GM12878 (cell line): ENCODE measurements around the gene INHBC. TPM values are rescaled to one million over a fixed set of nuclear protein-coding genes. Genes with fewer than 3 reads are reported as not detected.

Source experiments
- ATAC-seq: fragments of 200-7000 bp; cut with Tn5 transposase; 3 replicates; pipeline ENCODE4 v1.9.1; 2020; ENCODE audit warnings: mild to moderate bottlenecking, moderate library complexity
- BruUV-seq: library from RNA; stranded (reverse); fragments of 400-500 nt; replicated peaks from 2 replicates; lab custom pipeline; 2021; lab: Mats Ljungman, UMichigan
- CTCF ChIA-PET: fragments of 300-600 bp; sonication (Branson Sonifier 250); formaldehyde crosslinking; extraction: SDS; loops from one replicate; lab custom pipeline; 2021; ENCODE audit warnings: inconsistent platforms; lab: Yijun Ruan, JAX
- POLR2A ChIA-PET: fragments of 350-600 bp; formaldehyde crosslinking; extraction: SDS; loops from one replicate; lab custom pipeline; 2021; ENCODE audit warnings: inconsistent platforms; lab: Charles Lee
- RAD21 ChIA-PET: fragments of 300-600 bp; sonication (Branson Sonifier 250); formaldehyde crosslinking; loops from one replicate; lab custom pipeline; 2023; ENCODE audit warnings: antibody characterized with exemption; ENCODE audit not compliant: unreplicated experiment; lab: Charles Lee
- SMC1A ChIA-PET: fragments of 300-600 bp; sonication (Branson Sonifier 250); formaldehyde crosslinking; loops from one replicate; lab custom pipeline; 2023; ENCODE audit not compliant: unreplicated experiment, uncharacterized antibody; lab: Charles Lee
- DNase-seq: peaks from one replicate; pipeline ENCODE4 v3.0.0-alpha.2; 2011; ENCODE audit warnings: low read depth, low spot score
- FAIRE-seq: peaks from 3 replicates; lab custom pipeline; 2011; peaks lifted over from hg19 to GRCh38; lab: Jason Lieb, UNC
- H2AFZ ChIP-seq: 2 replicates; pipeline ENCODE4 v1.6.0; 2011; ENCODE audit warnings: low read depth, low read length, control low read depth; ENCODE audit not compliant: control insufficient read depth
- H3K27ac ChIP-seq: 2 replicates; pipeline ENCODE4 v1.5.1; 2011; ENCODE audit warnings: control low read depth; ENCODE audit not compliant: control insufficient read depth, insufficient read depth
- H3K27me3 ChIP-seq, 2 experiments: replicated peaks in 1 of 2; 2 replicates each; pipeline versions ENCODE4 v1.6.0 to v1.6.1; 2011; ENCODE audit warnings: low read length in 1 of 2; ENCODE audit not compliant: control insufficient read depth in 2 of 2, insufficient read depth in 2 of 2
- H3K36me3 ChIP-seq, 2 experiments: 2 replicates each; pipeline ENCODE4 v1.5.1; 2011; ENCODE audit warnings: low read length in 1 of 2; ENCODE audit not compliant: control insufficient read depth in 2 of 2, insufficient read depth in 2 of 2
- H3K4me1 ChIP-seq: 2 replicates; pipeline ENCODE4 v1.6.1; 2011; ENCODE audit warnings: mild to moderate bottlenecking, low read length, moderate library complexity, mixed read lengths; ENCODE audit not compliant: control insufficient read depth, insufficient read depth
- H3K4me2 ChIP-seq: 2 replicates; pipeline ENCODE4 v1.6.0; 2011; ENCODE audit warnings: control low read depth; ENCODE audit not compliant: control insufficient read depth, insufficient read depth
- H3K4me3 ChIP-seq: fragments of 200-600 bp; sonication (generic); 2 replicates; pipeline ENCODE4 v1.5.1; 2016
- H3K79me2 ChIP-seq: 2 replicates; pipeline ENCODE4 v1.6.0; 2011; ENCODE audit warnings: low read length; ENCODE audit not compliant: control insufficient read depth, insufficient read depth
- H3K9ac ChIP-seq: 2 replicates; pipeline ENCODE4 v1.8.0; 2011; ENCODE audit warnings: low read length, control low read depth, mixed read lengths; ENCODE audit not compliant: control insufficient read depth, insufficient read depth
- H3K9me3 ChIP-seq: replicated peaks from 3 replicates; pipeline ENCODE4 v1.5.1; 2011; ENCODE audit warnings: mild to moderate bottlenecking, low read length; ENCODE audit not compliant: control insufficient read depth, insufficient read depth
- H4K20me1 ChIP-seq: 2 replicates; pipeline ENCODE4 v1.6.0; 2011; ENCODE audit not compliant: control insufficient read depth, insufficient read depth
- DPF2 ChIP-seq: fragments of 450-650 bp; IDR thresholded peaks from 2 replicates; pipeline ENCODE4 v1.6.1; 2017; ENCODE audit warnings: mild to moderate bottlenecking
- ESRRA ChIP-seq: IDR thresholded peaks from 2 replicates; pipeline ENCODE4 v1.6.1; 2012; ENCODE audit warnings: mild to moderate bottlenecking, low read length, improper control_type of control experiment
- KAT2A ChIP-seq: conservative IDR thresholded peaks from 2 replicates; pipeline ENCODE4 v1.6.1; 2011; ENCODE audit warnings: low read depth, low read length; ENCODE audit not compliant: control insufficient read depth
- RAD21 ChIP-seq: IDR thresholded peaks from 2 replicates; pipeline ENCODE4 v1.6.1; 2011; ENCODE audit warnings: mild to moderate bottlenecking, low read depth, low read length, moderate library complexity; ENCODE audit not compliant: insufficient read depth
- SMARCA5 ChIP-seq: fragments of 450-650 bp; IDR thresholded peaks from 2 replicates; pipeline ENCODE4 v1.6.1; 2017; ENCODE audit warnings: mild to moderate bottlenecking
- SREBF1 ChIP-seq: IDR thresholded peaks from 2 replicates; pipeline ENCODE4 v1.6.1; 2012; ENCODE audit warnings: mild to moderate bottlenecking, low read length
- TBL1XR1 ChIP-seq: IDR thresholded peaks from 2 replicates; pipeline ENCODE4 v1.6.1; 2012; ENCODE audit warnings: low read depth, low read length, improper control_type of control experiment
- WGBS: methylation state at CpG from one replicate; pipeline ENCODE4 v1.1.6; 2016; ENCODE audit warnings: low lambda C conversion rate; ENCODE audit not compliant: insufficient replicate concordance, insufficient coverage; ENCODE audit errors: missing lambda C conversion rate; 5-methylcytosine and 5-hydroxymethylcytosine counted together
- in situ Hi-C: fragments of 300-500 bp; cut with MboI; formaldehyde crosslinking; loops from 9 replicates; pipeline ENCODE4 v1.14.3; 2018; ENCODE audit warnings: mixed read lengths
- intact Hi-C: fragments of 100-400 bp; cut with micrococcal nuclease; formaldehyde crosslinking; loops from one replicate; pipeline ENCODE4 v1.14.2; 2022; ENCODE audit not compliant: unreplicated experiment
- polyA plus RNA-seq, 11 experiments: library from polyadenylated mRNA; depleted of rRNA in 4 of 11; unstranded in 6 of 11; stranded (reverse) in 5 of 11; fragments of >200 nt; fragmentation: Nextera tagmentation in 4 of 11; fragmentation: Illumina TruSeq in 1 of 11; extraction: Ambion mirVana in 4 of 11; extraction: Trizol in 1 of 11; gene quantifications; 1 replicate in 1 of 11; 2 replicates in 10 of 11; pipeline versions ENCODE4 v1.2.1 to v1.2.3, GENCODE V29; 2011 to 2016; ENCODE audit warnings: inconsistent platforms in 2 of 11, missing spikeins in 2 of 11, low read depth in 1 of 11
- total RNA-seq, 4 experiments: library from RNA; depleted of rRNA in 3 of 4; stranded (reverse); fragments of >200 nt in 3 of 4; fragmentation: Illumina TruSeq in 1 of 4; extraction: Trizol in 1 of 4; gene quantifications; 2 replicates each; pipeline versions ENCODE4 v1.2.1 to v1.2.3, GENCODE V29; 2013 to 2021

The INHBC gene
- total and polyA plus RNA-seq, 10 of the 15 experiments (the other 5 are each of a cell fraction or from before 2014, with no cell fraction given), result 0.04 to 0.22 (median 0.13) TPM; not detected in 5

- Histone ChIP-seq H3K4me3 (no peak overlapping the region), H3K9ac (no peak overlapping the region), H3K4me1 (peaks cover 6% of the 10 kb centered on the region), H3K4me2 (no peak overlapping the region), H4K20me1 (no peaks in the 10 kb centered on the region)
- 46% methylated on average over 6 of the region's 6 CpGs for WGBS
- ATAC-seq, result no peak
- CTCF ChIA-PET, result interaction anchor here (0.9 to 11.0 kb wide), 24 partner anchors 11 to 267 kb away, joined by 3 to 540 read pairs (median 20); no protein-coding TSS in a partner anchor
- intact Hi-C loops, result no loop called here
- BruUV-seq, result no TSS peak
- TF ChIP-seq SREBF1 (no peak), KAT2A (no peak), DPF2 (no peak), ESRRA (no peak), SMARCA5 (no peak), TBL1XR1 (no peak), RAD21 (no peak)
- TF ChIP-seq, all 136 proteins: peak for 0
- FAIRE-seq, result no peak
- Histone ChIP-seq H2AFZ (no peak overlapping the region), H3K27me3 (no peaks in the 10 kb centered on the region), H3K27ac (no peak overlapping the region), H3K79me2 (no peaks in the 10 kb centered on the region), H3K9me3 (no peaks in the 10 kb centered on the region), H3K36me3 (no peaks in the 10 kb centered on the region)
- ChIA-PET SMC1A (interaction anchor here (0.7 to 7.6 kb wide), 15 partner anchors 7 to 238 kb away, joined by 3 to 226 read pairs (median 6); partner anchors contain the start of genes ARHGAP9 and GLI1), RAD21 (interaction anchor here (0.9 to 6.8 kb wide), 13 partner anchors 11 to 237 kb away, joined by 4 to 224 read pairs (median 20); partner anchors contain the start of genes INHBC, SHMT2 and STAC3), POLR2A (interaction anchor here (0.7 to 6.1 kb wide), 7 partner anchors 9 to 187 kb away, joined by 3 to 29 read pairs (median 8); partner anchors contain the start of gene INHBC)
- no peak for DNase-seq
- in situ Hi-C loops, result loop anchor here (10.0 kb wide), 1 partner anchor 137 kb away; no protein-coding TSS in a partner anchor
Measured at GRCh38 chr12:57451233-57451778, 16.7 kb downstream of the INHBC start.
